Erythroblast (primary cell): ENCODE results near the gene TENM3.

Source experiments
- GATA1 ChIP-seq: IDR thresholded peaks from 2 replicates; pipeline ENCODE4 v1.6.1; 2011; ENCODE audit warnings: low read depth, mild to moderate bottlenecking, control low read depth, low read length, moderate library complexity
- POLR2A ChIP-seq: IDR thresholded peaks from 2 replicates; pipeline ENCODE4 v1.6.1; 2011; ENCODE audit warnings: mild to moderate bottlenecking, low read length

GRCh38 chr4:182795446-182796238 is 552.4 kb downstream of the TENM3 start:
- TF ChIP-seq POLR2A (no peak), GATA1 (no peak)
